Liver (tissue), 3 donors: ENCODE results near the gene PAWR.

Experiments used
- CTCF ChIP-seq: fragments of 150-350 bp; IDR thresholded peaks from 2 replicates; pipeline ENCODE4 v1.5.1; 2017; ENCODE audit warnings: improper control_type of control experiment, low read depth, low read length; ENCODE audit not compliant: missing input control
- EGR1 ChIP-seq, 2 donors: IDR thresholded peaks; 2 replicates each; pipeline ENCODE4 v1.6.1; 2016 to 2018; ENCODE audit warnings: antibody characterized with exemption in 2 of 2, low read depth in 2 of 2
- FOXA1 ChIP-seq: IDR thresholded peaks from 2 replicates; pipeline ENCODE4 v1.6.1; 2016; ENCODE audit warnings: antibody characterized with exemption
- GABPA ChIP-seq, 2 donors: IDR thresholded peaks in 1 of 2; conservative IDR thresholded peaks in 1 of 2; 2 replicates each; pipeline ENCODE4 v1.6.1; 2016; ENCODE audit warnings: antibody characterized with exemption in 2 of 2, mild to moderate bottlenecking in 1 of 2, moderate library complexity in 1 of 2
- JUND ChIP-seq, 2 donors: IDR thresholded peaks; 2 replicates each; pipeline ENCODE4 v1.6.1; 2016; ENCODE audit warnings: antibody characterized with exemption in 2 of 2
- MAX ChIP-seq: IDR thresholded peaks from 2 replicates; pipeline ENCODE4 v1.6.1; 2016; ENCODE audit warnings: antibody characterized with exemption
- RAD21 ChIP-seq, 2 donors: IDR thresholded peaks; 2 replicates each; pipeline ENCODE4 v1.6.1; 2016; ENCODE audit warnings: antibody characterized with exemption in 2 of 2, mild to moderate bottlenecking in 2 of 2
- SP1 ChIP-seq: IDR thresholded peaks from 2 replicates; pipeline ENCODE4 v1.6.1; 2018; ENCODE audit warnings: antibody characterized with exemption, mild to moderate bottlenecking
- TAF1 ChIP-seq: conservative IDR thresholded peaks from 2 replicates; pipeline ENCODE4 v1.6.1; 2016; ENCODE audit warnings: antibody characterized with exemption, mild to moderate bottlenecking
- YY1 ChIP-seq: IDR thresholded peaks from 2 replicates; pipeline ENCODE4 v1.6.1; 2016; ENCODE audit warnings: antibody characterized with exemption, mild to moderate bottlenecking
- TF ChIP-seq, protein P1 (sequence below): IDR thresholded peaks from 2 replicates; pipeline ENCODE4 v1.6.1; 2016; ENCODE audit warnings: antibody characterized with exemption, mild to moderate bottlenecking
- TF ChIP-seq, protein P2 (sequence below): IDR thresholded peaks from 2 replicates; pipeline ENCODE4 v1.6.1; 2016; ENCODE audit warnings: antibody characterized with exemption
- TF ChIP-seq, protein P3 (sequence below): IDR thresholded peaks from 2 replicates; pipeline ENCODE4 v1.6.1; 2016; ENCODE audit warnings: antibody characterized with exemption
- donor health status: healthy.
- donor health status: healthy.

GRCh38 chr12:79619872-79620562 is 70.7 kb downstream of the PAWR start:
- TF ChIP-seq CTCF, result no peak
- TF ChIP-seq SP1, result no peak
- no peak for TF ChIP-seq TAF1
- TF ChIP-seq JUND (IDR thresholded peaks at IDR 0.05), result no peak
- TF ChIP-seq, protein P1, sequence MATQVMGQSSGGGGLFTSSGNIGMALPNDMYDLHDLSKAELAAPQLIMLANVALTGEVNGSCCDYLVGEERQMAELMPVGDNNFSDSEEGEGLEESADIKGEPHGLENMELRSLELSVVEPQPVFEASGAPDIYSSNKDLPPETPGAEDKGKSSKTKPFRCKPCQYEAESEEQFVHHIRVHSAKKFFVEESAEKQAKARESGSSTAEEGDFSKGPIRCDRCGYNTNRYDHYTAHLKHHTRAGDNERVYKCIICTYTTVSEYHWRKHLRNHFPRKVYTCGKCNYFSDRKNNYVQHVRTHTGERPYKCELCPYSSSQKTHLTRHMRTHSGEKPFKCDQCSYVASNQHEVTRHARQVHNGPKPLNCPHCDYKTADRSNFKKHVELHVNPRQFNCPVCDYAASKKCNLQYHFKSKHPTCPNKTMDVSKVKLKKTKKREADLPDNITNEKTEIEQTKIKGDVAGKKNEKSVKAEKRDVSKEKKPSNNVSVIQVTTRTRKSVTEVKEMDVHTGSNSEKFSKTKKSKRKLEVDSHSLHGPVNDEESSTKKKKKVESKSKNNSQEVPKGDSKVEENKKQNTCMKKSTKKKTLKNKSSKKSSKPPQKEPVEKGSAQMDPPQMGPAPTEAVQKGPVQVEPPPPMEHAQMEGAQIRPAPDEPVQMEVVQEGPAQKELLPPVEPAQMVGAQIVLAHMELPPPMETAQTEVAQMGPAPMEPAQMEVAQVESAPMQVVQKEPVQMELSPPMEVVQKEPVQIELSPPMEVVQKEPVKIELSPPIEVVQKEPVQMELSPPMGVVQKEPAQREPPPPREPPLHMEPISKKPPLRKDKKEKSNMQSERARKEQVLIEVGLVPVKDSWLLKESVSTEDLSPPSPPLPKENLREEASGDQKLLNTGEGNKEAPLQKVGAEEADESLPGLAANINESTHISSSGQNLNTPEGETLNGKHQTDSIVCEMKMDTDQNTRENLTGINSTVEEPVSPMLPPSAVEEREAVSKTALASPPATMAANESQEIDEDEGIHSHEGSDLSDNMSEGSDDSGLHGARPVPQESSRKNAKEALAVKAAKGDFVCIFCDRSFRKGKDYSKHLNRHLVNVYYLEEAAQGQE, result no peak
- TF ChIP-seq, protein P2, sequence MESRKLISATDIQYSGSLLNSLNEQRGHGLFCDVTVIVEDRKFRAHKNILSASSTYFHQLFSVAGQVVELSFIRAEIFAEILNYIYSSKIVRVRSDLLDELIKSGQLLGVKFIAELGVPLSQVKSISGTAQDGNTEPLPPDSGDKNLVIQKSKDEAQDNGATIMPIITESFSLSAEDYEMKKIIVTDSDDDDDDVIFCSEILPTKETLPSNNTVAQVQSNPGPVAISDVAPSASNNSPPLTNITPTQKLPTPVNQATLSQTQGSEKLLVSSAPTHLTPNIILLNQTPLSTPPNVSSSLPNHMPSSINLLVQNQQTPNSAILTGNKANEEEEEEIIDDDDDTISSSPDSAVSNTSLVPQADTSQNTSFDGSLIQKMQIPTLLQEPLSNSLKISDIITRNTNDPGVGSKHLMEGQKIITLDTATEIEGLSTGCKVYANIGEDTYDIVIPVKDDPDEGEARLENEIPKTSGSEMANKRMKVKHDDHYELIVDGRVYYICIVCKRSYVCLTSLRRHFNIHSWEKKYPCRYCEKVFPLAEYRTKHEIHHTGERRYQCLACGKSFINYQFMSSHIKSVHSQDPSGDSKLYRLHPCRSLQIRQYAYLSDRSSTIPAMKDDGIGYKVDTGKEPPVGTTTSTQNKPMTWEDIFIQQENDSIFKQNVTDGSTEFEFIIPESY, result no peak
- TF ChIP-seq, protein P3, sequence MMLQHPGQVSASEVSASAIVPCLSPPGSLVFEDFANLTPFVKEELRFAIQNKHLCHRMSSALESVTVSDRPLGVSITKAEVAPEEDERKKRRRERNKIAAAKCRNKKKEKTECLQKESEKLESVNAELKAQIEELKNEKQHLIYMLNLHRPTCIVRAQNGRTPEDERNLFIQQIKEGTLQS, result no peak
- TF ChIP-seq GABPA (IDR thresholded peaks at IDR 0.05 in 1 of 2, conservative IDR thresholded peaks at IDR 0.05 in 1 of 2), result no peak
- TF ChIP-seq YY1, result no peak
- TF ChIP-seq RAD21 (IDR thresholded peaks at IDR 0.05), result no peak
- TF ChIP-seq EGR1 (IDR thresholded peaks at IDR 0.05; ENCODE audit: low read depth in 2 of 2), result no peak
- no peak for TF ChIP-seq MAX
- no peak for TF ChIP-seq FOXA1
